GM19324 (cell line): ENCODE measurements around the gene TNRC18.
"Not testable (repeated sequence)": the region's sequence is repeated elsewhere in the genome, so short reads cannot be mapped to it uniquely, and the experiment has no call there.

ENCODE experiments used
- ATAC-seq: cut with Tn5 transposase; IDR thresholded peaks from one replicate; pipeline ENCODE4 v1.9.1; 2021; ENCODE audit warnings: mild to moderate bottlenecking, moderate library complexity; ENCODE audit not compliant: unreplicated experiment, low FRiP score

The TNRC18 gene

DNA sequence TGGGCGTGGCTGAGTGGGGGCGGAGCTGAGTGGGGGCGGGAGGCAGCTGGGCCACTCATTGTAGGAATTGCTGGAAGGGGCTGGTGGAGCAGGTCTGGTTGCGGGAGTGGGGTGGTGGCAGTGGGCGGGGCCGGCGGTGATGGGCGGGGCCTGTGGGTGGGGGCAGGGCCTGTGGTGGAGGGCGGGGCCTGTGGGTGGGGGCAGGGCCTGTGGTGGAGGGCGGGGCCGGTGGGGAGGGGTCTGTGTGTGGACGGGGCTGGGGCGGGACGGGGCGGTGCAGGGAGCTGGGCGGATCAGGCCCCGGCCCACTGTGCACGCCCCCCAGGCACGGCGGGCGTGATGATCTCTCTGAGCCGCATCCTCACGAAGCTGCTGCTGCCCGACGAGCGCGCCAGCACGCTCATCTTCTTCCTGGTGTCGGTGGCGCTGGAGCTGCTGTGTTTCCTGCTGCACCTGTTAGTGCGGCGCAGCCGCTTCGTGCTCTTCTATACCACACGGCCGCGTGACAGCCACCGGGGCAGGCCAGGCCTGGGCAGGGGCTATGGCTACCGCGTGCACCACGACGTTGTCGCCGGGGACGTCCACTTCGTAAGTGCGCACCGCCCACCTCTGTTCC lies 126.9 kb downstream of the TNRC18 start:
- no peak for ATAC-seq

DNA sequence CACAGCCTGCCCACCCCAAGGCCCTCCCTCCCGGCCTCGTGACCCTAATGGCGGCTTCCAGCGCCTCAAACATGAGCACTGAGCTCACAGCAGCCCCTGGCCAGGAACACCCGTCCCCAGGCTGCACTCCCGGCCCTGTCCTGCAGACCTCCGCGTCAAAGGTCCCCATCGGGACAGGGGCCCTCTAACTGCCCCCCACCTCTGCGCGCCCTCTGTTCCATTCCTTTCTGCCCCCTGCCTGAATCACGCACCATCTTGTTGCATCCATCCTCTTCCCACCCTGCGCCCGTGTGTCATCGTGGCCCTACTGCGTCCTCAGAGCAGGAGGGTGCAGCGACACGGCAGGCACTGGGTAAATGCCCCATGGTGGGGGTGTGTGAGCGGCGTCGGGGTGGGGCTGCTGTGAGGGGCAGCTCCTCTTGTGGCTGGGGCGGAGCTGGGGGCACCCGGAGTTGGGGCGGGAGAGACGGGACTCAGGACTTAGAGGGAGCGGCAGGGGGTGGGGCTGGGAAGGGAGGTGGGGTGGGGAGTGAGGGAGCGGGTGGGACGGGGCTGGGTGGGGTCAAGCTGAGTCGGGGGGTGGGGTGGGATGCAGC lies 127.5 kb downstream of the TNRC18 start:
- no peak for ATAC-seq

DNA sequence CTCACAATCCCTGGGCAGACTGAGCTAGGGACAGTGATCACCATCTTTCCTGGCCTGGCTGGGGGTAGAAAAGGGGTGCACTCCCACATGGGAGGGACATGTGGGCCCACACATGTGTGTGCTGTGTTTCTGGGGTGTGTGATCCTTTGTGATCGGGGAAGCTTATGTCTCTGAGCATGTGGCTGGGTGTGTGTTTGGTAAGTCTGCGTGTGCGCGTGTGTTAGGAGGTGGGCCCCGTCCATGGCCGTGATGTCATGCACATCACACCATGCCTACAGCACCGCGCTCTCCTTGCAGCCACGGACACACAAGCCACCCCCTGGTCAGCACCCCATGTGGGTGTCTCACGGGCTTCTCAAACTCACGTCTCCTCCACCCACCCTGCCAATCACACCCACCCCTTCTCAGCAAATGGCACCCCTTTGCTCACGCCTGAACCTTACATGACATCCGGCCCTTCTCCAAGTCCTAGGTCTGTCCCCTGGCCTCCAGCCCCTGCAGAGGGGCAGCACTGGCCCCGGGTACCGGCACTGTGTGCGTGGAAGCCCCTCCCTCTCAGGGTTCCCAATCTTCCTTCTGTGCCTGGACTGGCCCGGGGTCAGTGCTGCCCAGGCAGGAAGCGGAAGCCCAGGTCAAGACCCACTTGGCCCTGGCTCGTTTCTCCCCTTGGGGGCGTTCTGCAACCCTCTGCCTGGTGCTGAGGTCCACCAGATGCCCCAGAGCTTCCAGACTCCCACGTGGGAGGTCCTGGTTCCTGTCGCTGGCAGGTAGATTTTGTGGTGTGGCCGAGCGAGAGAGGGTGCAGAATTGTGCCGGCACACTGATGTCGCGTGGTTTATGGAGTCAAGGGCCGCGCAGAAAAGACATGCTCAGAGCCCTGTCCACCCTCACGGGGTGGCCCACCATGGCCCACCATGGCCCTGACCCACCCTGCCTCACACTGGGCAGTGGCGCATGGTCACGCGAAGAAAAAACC lies 128.3 kb downstream of the TNRC18 start:
- no peak for ATAC-seq

DNA sequence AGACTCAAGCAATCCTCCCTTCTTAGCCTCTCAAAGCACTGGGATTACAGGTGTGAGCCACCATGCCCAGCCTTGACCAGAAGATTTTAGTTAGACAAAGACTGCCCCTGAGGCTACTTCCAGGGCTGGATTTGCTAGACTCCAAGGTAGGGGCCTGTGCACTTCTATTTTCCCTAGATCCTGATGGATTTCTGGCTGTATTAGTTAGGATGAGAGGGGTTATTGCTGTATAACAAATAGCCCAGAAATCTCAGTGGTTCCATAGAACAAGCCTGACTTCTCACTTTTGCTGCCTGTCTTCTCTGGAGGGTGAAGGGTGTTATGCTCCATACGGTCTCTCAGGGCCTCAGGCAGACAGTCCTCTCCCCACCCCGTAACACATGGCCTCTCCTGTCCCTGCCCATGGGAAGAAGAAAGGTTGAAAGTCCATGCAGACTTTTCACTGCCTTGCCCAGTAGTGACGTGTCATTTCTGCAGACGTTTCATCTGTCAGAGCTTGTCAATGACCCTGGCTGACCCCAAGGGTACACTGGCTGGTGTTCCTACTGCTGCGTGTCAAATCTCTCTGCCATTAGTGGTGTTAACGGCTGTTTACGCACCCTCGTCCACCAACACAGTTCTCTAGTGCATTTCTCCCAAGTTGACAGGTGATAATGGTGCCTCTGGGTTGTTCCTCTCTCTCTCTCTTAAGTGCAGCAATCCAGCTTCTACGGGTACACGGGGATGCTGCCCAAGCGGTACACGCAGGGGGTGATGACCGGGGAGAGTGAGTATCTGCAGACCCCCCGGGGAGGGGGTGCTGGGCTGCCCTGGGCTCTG lies 129.3 kb downstream of the TNRC18 start:
- ATAC-seq, result no peak

DNA sequence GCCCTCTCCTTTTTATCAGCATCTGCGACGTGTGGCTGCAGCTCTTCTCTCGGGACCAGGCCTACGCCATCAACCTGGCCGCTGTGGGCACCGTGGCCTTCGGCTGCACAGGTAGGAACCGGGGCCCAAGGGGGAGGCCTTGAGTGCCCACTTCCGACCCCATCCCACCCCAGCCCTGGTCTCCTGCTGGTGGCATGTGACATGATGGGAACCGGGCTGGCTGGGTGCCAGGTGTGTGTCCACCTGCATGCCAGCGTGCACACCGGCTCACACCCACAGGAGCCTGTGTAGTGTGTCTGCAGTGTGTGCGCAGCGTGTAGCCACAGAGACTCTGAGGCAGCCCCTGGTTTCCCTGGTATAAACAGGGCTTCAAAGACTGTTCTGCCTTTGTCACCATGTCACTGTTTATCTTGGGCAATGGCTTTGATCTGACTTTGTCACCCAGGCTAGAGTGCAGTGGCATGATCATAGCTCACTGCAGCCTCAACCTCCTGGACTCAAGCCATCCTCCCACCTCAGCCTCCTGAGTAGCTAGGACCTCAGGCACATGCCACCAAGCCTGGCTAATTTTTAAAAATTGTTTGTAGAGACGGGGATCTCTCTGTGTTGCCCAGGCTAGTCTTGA lies 131.8 kb downstream of the TNRC18 start:
- not testable (repeated sequence) for ATAC-seq

DNA sequence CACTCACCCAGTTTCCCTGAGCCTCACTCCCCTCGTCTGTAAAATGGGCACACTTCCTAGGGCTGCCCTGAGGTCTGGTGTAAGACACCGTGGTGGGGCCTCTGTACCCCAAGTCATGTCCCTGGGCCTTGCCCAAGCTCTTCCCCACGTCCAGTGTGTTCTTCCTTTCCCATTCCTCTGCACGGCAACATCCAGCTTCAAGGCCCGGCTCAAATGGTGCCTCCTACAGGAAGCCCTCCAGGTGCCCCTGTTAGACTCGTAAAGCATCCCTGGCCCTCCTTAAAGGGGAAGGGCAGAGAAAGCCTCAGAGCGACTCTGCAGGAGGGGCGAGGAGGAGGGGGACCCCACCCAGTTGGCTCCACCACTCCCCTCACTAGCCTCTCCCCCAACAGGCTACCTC lies 132.3 kb downstream of the TNRC18 start:
- no peak for ATAC-seq

DNA sequence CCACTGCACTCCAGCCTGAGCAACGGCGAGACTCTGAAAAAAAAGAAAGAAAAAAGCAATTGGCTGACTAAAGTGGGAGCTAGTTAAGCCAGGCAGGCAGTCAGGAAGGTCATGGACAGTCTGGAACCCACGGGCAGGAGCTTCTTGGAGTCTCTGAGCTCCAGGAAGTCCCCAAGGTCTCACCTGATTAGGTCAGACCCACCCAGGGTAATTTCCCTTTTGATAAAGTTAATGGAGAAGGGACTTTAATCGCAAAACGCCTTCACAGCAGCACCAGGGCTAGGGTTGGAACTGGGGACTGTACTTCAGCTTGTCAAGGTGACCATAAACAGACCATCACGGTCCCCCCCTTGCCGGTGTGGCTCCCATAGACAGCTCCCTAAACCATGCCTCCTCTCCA lies 134.3 kb downstream of the TNRC18 start:
- ATAC-seq, result no peak

DNA sequence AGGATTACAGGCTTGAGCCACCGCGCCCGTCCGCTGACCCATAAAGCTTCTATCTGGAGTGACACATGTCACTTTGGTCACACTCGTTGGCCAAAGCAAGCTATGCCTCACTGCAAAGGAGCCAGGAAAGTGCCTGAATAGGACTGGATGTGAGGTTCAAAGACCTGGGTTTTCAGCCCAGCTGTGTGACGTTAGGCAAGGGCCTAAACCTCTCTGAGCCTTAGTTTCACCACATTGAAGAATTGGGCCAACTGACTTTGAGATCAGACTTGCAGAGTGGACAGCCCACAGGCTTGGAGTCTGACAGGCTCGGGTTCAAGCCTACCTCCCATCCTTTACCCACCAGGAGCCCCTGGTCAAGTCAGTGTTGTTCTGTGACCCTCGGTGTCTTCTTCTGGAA lies 135.1 kb downstream of the TNRC18 start:
- not testable (repeated sequence) for ATAC-seq

DNA sequence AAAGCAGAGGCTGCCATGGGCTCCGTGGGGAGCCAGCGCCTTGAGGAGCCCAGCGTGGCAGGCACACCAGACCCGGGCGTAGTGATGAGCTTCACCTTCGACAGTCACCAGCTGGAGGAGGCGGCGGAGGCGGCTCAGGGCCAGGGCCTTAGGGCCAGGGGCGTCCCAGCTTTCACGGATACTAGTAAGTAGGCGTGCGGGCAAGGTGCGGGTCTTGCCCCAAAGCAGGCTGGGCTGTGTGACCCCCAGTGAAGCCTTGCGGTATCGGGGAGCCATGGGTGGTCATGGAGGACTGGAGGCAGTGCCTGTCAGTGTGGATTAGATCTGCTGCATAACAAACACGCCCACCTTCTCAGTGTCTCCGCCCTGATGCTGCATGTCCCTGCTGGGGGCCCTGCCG lies 135.8 kb downstream of the TNRC18 start:
- no peak for ATAC-seq

DNA sequence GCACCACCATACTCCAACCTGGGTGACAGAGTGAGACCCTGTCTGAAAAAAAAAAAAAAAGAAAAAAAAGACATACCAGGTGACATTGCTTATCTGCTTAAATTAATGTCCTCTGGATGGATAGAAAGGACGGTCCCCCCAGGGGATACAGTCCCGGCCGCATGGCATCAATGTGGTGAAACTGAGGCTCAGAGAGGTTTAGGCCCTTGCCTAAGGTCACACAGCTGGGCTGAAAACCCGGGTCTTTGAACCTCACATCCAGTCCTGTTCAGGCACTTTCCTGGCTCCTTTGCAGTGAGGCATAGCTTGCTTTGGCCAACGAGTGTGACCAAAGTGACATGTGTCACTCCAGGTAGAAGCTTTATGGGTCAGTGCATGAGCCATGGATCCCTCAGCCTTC lies 136.3 kb downstream of the TNRC18 start:
- not testable (repeated sequence) for ATAC-seq

DNA sequence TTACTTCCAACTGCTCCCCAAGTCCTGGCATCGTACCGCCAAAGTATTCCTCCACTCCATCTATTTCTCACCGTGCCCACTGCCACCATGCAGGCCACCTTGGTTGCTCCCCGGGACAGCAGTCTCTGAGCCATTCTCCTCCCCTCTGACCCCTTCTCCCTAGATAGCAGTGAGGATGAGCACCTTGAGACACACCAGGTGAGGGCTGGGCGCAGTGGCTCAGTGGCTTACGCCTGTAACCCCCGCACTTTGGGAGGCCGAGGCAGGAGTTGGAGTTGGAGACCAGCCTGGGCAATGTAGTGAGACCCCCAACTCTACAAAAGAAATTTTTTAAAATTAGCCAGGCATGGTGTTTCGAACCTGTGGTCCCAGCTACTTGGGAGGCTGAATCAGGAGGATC lies 136.7 kb downstream of the TNRC18 start:
- no peak for ATAC-seq

DNA sequence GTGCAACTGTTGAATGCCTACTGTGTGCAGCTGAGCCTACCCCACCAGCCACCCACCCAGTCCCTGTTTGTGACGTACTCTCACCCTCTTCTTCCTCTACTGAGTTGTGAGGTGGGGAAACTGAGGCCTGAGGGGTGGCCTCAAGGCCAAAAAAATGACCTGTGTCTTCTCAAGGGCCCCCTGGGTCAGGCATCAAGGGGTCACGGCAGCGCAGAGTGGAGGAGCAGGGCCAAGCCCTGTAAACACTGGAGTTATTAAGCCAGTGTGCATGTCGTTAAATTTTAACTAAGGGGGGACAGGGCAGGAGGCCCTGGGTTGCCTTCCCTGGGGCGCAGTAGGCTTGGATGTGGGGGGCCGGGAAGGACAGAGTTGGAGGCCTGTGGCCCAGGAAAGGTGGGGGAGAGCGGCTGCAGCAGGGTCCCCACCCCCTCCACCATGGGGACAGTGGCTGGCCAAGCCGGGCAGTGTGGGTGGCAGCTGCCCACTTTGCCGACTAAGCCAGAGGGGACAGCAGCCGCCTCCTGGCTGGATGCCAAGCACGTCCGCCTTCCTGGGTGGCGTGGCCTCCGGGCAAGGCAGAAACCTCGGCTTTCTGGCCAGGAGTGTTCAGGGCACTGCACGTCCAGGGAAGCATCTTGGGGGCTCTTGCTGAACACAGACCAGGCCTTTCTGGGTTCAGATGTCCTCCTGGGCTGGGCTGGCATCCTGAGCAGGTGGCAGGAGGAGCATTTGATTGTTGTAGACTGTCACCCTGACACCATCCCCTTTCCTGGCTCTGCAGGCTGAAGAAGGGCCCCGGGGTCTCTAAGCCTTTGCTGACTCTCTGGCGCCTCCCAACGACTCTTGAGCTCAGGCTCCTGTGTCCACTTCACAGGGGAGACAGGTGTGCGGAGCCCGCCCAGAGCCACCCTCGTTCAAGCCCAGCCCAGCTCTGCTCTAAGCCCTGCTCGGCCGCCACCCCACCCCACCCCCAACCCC lies 139.0 kb downstream of the TNRC18 start:
- ATAC-seq, result no peak

DNA sequence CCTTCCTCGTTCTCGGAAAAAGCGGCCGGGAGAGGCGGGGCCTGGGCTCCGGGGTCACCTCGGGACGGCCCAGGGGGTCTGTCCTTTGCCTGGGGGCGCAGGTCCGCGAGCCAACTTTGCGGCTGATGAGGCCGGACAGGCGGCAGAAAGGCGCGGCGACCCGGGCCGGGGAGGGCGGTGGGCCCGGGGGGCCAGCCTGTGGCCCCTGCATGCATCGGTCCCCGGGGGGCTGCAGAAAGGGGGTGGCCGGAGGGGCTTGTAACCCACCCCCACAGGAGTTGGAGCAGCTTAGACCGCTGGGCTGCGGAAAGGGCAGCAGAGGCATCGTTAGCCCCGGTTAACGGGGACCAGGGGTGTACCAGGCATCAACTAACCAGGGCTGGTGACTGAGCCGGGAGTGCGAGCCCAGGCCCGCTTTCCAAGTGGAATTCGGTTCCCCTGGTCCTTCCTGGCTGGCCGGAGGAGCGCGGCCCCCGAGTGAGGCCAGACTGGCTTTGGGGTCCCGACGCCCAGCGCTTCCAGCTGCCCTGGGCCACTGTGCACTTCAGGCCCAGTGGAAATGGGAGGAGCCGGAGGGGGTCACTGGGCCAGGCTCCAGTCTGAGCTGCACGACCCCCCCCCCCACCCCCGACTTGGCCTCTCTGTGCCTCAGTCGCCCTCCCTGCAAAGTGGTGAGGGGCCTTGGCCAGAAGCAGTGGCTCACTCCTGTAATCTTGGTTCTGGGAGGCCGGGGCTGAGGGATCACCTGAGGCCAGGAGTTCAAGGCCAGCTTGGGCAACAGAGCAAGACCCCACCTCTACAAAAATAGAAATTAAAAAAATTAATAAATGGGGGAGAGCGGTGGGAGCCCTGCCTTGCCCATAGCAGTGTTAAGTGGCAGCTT lies 140.0 kb downstream of the TNRC18 start:
- ATAC-seq, result no peak

DNA sequence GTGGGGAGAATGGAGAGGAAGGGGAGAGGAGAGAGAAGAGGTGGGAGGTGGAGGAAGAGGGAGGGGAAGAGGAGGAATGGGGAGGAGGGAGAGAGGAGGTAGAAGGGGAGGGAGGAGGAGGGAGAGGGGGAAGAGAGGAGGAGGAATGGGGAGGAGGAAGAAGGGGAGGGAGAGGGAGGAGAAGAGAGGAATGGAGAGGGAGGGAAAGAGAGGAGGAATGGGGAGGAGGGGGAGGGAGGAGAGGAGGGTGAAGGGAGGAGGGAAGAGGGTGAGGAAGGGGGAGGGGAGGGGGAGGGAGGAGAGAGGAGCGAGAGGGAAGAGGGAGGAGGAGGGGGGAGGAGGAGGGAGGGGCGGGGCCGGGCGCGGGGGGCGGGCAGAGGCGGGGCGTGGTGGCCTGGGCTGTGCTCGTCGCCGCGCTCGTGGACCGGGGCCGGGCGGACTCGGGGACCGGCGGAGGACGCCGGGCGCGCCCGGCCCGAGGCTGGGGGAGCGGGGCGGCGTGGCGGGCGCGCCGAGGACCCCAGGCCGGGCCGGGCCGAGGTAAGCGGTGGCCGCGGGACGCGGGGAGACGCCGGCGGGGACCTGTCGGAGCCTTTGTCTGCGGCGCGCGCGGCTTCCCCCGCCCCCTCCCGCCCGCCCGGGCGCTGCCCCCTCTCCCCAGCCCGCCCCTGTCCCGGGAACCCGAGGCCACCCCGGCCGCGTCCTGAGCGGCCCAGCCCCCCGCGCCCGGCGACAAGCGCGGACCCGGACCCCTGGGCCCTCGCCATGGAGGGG lies 140.9 kb downstream of the TNRC18 start, which contains the start of gene SLC29A4:
Gene SLC29A4 (plus strand): TSS at position 401 of the 774 bp plus-strand sequence. CDS start 4,874 bp downstream, outside the sequence.
- ATAC-seq, result no peak

DNA sequence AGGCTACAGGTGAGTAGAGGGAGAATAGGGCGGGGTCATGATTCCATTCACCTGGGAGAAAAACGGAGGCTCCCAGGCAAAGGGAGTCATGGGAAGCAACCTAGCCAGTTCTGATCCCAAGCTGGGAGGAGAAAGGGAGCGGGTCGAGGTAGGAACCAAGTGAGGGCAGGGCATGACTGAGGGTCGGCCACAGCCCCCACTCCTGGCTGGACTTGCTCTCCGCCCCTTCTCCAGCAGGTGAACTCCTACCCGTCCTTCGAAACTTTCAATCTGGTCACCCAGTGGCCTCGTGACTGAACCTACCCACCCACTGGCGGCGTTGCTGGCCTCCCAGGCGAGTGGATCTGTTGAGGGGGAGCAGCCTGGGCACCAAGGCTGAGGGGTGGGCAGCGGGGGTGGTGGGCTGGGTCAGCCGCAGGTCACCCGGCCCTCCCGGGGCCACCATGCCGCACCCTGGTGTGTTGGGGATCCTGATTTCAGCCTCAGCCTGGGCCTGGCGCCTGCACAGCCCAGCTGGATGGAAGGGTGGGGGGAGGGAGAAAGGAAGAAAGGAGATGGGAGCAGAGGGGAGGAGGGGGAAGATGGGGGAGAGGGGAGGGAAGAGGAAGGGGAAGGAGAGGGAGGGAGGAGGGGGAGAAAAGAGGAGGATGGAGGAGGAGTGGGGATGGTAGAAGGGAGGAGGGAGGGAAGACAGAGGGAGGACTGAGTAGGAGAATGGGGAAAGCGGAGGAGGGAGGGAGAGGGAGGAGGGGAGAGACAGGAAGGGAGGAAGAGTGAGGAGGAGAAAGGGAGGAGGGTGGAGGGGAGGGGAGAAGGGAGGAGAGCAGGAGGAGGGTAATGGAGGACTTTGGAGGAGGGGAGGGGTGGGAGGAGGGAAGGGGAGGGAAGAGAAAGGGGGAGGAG lies 141.8 kb downstream of the TNRC18 start:
- ATAC-seq, result not testable (repeated sequence)

DNA sequence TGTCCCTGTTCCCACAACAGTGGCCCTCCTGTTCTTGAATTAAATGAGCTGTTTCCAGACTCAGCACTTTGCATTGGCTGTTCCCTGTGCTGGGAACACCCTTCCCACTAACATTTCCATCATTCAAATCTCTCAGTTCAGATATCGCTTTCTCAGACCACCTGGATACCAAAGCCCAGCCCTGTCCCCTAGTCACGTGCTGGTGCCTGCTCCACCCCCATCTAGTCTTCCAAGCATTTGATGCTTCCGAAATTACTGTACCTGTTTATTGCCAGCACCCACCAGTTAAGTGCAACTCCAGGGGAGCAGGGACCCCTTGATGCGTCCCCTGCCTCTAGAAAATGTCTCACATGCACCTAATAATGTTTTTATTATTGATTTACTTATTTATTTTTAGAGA lies 143.9 kb downstream of the TNRC18 start:
- ATAC-seq, result no peak
